OCI-LY7 (cell line): ENCODE results near the gene CLEC3A.

Source experiments
- EZH2phosphoT487 ChIP-seq: fragments of 200-600 bp; sonication (generic); IDR thresholded peaks from 2 replicates; pipeline ENCODE4 v1.6.1; 2018; ENCODE audit warnings: low read depth, borderline replicate concordance, mild to moderate bottlenecking, mixed run types, antibody characterized with exemption, low read length, moderate library complexity, mixed read lengths
- TF ChIP-seq, protein P1 (sequence below): fragments of 200-600 bp; sonication (generic); conservative IDR thresholded peaks from 2 replicates; pipeline ENCODE4 v1.5.1; 2014; ENCODE audit warnings: mild to moderate bottlenecking, antibody characterized with exemption, low read length, moderate library complexity, mixed read lengths

DNA sequence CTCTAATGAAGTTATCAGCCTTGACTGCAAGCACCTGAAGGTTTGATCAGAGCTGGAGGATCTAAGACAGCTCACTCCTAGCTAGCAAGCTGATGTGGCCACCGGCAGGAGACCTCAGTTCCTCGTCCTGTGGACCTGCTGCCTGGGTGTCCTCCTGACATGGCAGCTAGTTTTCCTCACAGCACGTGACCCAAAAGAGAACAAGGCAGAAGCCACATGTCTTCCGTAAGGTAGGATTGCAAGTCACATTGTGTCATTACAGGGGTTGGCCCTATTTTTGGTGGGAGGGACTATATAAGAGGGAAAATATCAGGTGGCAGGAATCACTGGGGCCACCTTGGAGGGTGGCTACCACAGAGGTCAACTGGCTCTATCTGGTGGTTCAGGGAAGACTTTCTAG lies 59.0 kb downstream of the CLEC3A start:
- TF ChIP-seq, protein P1, sequence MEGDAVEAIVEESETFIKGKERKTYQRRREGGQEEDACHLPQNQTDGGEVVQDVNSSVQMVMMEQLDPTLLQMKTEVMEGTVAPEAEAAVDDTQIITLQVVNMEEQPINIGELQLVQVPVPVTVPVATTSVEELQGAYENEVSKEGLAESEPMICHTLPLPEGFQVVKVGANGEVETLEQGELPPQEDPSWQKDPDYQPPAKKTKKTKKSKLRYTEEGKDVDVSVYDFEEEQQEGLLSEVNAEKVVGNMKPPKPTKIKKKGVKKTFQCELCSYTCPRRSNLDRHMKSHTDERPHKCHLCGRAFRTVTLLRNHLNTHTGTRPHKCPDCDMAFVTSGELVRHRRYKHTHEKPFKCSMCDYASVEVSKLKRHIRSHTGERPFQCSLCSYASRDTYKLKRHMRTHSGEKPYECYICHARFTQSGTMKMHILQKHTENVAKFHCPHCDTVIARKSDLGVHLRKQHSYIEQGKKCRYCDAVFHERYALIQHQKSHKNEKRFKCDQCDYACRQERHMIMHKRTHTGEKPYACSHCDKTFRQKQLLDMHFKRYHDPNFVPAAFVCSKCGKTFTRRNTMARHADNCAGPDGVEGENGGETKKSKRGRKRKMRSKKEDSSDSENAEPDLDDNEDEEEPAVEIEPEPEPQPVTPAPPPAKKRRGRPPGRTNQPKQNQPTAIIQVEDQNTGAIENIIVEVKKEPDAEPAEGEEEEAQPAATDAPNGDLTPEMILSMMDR, result no peak
- no peak for TF ChIP-seq EZH2phosphoT487
